ENCODE measurements around the gene CKB.
"Not testable (repeated sequence)": the region's sequence is repeated elsewhere in the genome, so short reads cannot be mapped to it uniquely, and the experiment has no call there.

Gene CKB

DNA sequence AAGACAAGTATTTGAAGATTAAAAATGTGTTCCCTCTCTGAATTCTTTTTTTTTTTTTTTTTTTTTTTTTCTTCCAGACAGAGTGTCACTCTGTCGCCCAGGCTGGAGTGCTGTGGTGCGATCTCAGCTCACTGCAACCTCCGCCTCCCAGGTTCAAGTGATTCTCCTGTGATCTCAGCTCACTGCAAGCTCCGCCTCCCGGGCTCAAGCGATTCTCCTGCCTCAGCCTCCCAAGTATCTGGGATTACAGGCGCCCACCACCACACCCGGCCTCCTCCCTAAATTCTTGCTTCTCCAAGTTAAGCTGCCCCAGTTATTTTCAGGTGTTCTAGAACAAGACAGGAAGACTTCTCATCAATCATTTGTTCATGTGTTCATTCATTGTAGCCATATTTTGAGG is 10.4 kb downstream of the CKB start:
- not testable (repeated sequence) for DNase-seq (ENCODE audit: low spot score)

DNA sequence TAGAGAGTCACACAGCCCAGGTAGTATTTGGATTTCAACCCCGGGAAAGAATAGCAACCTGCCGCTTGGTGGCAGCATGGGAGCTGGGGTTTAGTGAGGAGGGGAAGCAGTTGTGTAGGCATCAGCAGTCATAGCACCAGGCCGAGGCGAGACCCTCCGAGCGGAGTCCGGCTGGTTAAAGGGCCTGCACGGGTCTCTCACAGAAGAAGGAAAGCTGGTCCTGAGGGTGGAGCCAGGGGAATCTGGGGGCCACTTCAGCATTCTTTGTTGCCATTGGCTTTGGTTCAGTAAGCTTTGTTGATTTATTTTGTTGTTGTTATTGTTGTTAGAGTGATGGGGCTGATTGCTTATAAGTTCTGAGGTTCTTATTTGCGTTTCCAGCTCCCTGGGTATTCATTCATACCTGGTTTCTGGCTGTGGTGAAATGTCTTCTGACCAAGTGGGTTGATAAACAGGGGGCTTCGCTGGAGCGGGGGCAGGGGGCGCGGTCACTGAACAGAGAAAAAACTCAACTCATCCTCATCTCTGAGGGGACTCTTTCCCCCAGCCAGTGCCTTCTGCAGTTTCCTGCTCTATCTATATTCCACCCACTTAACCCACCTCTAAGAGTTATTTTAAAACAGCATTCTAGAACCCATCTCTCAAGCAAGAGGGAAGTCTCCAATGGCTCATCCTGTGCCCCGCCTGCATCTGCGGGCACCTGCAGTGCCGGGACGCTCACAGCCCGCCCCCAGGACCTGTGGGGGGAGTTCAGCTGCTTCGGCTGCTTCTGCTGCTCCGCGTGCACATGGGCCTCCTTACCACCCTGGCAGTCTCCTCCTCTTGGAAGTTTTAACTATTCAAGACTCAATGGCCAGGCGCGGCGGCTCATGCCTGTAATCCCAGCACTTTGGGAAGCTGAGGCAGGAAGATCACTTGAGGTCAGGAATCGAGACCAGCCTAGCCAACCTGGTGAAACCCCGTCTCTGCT is 11.6 kb downstream of the CKB start:
- DNase-seq (ENCODE audit: low spot score): peak; percentile 1

DNA sequence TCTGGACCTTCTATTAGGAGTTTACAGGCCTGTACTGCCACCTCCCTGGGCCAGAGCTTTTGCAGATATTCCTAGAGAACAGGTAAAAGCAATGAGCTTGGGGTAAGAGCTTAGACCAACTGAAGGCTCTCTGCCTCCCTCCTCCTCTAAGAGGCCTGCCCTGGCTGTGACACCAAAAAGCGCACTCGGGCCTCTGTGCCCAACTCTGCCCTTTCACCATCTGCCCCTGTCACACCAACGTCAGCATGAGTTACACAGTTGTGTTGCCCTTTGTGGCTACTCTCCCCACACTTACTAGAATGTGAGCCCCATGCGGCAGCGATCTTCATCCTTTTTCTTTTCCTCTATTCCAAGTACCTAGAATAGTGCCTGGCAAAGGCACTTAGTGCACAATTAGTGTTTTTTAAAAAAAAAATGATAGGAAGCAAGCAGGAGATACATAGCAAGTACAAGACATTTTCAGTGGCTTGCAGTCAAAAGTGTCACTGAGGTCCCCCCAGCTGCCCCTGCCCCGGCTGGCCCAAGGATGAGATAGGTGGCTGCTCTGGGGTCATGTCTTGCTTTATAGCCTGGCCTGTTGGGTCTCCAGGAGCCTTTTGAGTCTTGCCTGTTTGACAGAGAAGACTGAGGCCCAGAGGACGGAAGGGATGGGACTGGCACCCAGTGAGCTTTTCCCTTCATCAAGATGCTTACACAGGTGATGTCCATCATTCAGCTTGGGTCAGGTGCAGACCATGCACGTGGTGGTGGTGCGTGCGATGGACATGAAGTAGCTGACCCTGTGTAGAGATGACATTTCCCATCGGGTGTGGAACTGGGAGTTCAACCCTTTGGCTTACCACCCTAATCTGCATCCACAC is 12.5 kb downstream of the CKB start:
- DNase-seq (ENCODE audit: low spot score): peak; percentile 2

DNA sequence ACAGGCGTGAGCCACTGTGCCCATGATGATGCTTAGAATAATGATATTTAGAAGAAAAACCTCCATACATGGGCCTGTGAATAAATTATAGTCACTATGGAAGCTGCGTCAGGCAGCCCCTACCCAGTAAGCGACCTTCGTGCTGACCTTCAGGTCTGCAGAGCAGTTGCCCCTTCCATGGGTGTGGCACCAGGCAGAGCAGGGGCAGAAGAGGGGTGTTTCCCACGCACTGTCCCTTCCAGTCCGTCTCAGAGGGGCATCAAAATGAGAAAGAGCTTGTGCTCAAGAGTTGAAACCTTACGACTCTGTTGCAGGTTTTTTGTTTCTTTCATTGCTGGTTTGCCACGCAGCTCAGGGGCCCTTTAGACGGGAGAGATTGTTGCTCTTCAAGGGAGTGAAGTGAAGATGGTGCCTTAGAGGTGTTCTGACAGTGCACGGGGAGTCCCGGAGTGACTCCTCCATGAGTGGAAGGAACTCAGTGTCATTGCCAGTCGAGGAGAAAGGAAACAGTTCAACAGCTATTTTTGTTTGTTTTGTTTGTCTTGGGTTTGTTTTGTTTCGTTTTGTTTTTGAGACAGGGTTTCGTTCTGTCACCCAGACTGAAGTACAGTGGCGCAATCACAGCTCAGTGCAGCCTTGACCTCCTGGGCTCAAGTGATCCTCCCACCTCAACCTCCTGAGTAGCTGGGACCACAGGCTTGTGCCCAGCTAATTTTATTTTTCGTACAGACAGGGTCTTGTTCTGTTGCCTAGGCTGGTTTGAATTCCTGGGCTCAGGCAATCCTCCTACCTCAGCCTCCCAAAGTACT is 13.9 kb downstream of the CKB start:
- peak; percentile 1 for DNase-seq (ENCODE audit: low spot score)

DNA sequence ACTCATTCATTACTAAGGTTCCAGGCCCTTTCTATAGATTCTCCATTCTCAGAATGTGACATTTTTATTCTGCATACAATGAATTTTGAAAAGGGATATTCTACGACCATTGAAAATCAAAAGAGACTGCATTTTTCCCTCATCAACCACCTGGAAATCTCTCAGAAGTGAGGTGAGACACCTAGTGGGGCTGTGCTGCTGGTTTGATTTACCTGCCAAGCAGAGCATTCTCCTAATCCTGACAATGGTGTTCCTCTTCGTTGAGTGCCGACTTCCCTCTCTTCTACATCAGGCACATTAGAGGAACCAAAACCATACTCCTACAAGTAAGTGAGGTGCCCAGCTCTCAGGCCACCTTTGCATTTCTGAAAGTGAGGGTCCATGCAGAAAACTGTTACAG is 14.9 kb downstream of the CKB start:
- DNase-seq (ENCODE audit: low spot score): no peak

DNA sequence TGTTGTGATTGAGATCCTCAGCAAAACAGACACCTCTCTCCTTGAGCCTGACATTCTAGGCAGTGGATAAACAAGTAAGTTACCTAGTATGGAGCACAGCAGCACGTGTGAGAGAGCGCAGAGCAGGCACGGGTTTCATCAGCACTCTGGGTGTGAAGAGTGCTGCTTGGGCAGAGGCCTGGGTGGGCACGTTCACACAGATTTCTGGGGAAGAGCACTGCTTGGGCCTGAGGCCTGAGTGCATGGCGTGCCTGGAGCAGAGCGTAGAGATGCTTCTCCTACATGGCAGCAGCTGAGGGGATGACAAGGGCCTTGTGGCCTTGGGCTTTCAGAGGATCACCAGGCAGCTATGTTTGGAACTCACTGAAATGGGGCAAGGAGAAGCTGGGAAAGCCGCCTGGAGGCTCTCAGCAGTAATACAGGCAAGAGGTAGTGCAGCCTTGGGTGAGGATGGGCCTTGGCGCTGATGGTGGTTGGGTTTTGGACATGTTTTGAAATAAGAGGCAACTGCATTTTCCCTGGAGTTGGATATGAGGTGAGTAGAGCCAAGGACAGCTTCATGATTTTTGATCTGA is 17.6 kb downstream of the CKB start:
- peak; percentile 19 for DNase-seq (ENCODE audit: low spot score)

DNA sequence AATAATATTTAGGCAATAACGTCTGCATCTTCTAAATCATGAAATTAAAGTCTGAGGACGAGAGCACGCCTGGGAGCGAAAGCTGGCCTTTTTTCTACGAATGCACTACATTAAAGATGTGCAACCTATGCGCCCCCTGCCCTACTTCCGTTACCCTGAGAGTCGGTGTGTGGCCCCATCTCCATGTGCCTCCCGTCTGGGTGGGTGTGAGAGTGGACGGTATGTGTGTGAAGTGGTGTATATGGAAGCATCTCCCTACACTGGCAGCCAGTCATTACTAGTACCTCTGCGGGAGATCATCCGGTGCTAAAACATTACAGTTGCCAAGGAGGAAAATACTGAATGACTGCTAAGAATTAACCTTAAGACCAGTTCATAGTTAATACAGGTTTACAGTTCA is 19.3 kb downstream of the CKB start:
- DNase-seq (ENCODE audit: low spot score): peak; percentile 2

DNA sequence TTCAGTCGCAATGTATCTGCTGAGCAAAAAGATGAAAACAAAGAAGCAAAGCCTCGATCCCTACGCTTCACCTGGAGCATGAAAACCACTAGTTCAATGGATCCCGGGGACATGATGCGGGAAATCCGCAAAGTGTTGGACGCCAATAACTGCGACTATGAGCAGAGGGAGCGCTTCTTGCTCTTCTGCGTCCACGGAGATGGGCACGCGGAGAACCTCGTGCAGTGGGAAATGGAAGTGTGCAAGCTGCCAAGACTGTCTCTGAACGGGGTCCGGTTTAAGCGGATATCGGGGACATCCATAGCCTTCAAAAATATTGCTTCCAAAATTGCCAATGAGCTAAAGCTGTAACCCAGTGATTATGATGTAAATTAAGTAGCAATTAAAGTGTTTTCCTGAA is 19.8 kb downstream of the CKB start:
- DNase-seq (ENCODE audit: low spot score): no peak

DNA sequence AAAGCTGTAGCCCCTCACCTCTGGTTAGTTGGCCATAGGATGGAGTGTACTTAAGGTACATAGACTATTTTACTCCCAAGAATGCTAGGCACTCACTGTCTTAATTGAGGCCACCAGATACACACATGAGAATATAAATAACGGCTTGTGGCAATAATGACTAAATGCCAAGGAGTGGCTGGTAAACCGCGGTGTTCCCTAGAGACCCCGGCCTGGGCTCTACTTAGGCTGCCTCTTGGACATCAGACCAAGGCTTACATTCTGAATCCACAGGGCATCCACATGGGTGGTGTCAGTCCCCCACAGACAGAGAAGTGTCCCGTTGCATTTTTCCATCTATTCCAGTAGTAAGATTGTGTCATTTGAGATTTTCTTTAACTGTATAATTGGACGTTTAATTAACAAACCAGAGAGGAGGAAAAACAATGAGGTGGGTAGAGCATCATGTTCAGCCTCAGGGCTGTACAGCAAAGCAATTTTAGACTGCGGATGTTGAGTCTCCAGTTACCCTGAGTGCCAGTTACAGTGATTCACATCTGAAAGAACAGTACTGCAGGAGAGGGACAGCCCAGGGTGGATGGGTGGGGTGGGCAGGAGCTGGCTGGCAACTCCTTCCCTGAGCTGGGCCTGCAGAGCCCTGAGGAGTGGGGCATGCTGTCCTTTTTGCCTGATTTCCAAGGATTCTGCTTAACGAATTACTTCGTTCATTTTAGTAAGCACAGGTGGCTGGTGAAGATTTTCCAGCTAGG is 20.5 kb downstream of the CKB start:
- DNase-seq (ENCODE audit: low spot score): no peak

DNA sequence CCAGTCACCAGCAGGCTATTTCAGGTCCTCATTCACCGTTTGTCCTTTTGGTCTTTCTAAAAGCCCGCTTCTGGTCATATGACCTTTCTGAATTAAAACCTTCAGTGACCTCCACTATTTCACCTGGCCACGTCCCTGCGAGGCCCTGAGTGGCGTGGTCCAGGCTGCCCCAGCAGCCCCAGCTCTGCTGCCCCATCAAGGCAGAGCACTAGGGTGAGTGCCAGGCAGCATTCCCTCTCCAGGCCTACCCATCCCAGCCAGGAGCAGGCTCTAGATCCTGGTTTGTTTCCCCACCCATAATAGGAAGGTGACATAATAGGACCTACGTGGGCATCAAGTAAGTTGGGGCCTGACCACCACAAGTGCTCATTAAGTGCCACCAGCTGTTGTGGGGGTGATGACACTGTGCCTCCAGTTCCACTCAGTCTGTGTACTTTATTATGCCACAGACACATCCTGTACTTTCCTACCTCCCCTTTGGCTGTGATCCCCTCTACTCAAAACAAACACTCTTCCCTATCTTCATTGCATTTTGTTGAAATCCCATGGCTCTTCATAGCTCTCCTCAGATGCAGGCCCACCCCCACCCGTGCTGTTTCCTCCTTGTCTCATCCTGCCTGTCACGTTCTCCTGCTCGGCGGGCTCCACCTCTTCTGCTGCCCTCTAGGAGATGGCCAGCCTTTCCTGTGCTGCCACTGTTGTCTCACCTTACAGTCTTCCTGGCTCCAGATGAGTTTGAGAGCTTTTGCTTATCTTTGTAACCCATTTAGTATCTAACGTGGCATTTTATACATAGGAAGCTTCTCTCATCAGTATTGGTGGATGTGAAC is 21.4 kb downstream of the CKB start:
- DNase-seq (ENCODE audit: low spot score): no peak

DNA sequence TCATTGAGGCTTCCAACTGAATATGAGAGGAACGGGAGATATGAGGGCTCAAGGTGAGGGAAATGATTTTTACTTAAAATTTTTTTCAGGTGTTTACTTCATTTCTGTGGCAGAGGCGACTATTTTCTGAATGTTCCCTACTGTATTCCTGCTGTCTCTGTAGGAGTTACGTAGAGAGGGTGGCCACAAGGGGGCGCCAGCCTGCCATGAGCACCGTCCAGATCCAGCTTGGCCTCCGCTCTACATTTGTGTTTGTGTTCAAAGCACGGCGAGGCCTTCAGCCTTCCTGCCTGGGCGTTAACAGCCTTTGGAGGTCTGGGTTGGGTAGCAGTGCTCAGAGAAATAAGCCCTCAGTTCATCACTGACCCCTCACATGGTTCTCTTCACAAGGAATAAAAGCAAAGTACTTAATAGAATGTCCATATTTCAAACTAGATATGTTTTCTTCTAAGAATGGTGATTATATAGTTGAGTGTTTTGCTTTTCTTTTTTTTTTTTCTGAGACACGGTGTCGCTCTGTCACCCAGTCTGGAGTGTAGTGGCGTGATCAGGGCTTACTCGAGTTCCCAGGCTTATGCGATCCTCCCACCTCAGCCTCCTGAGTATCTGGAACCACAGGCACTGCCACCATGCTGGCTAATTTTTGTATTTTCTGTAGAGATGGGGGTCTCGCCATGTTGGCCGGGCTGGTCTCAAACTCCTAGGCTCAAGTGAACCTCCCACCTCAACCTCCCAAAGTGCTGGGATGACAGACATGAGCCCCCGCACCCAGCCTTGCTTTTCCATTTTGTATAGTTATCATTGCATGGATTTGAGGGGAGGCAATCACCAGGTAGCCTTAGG is 22.3 kb downstream of the CKB start:
- DNase-seq (ENCODE audit: low spot score): peak; percentile 75

DNA sequence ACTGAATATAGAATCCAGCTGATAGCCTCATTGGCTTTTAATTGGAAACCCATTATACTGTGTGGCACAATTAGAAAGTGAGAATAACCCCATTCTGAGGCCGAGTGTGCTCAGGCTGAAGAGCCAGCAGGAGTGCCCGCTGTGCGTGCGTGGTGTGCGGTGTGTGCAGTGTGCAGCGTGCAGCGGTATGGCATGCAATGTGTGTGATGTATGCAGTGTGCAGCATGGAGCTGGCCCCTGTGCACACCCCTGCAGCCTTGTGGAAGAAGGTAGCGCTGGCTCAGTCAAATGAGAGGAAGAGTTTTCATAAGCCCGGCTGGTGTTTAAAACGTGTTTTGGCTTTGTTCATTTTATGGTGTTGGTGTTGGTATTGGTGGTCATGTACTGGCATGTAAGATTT is 22.9 kb downstream of the CKB start:
- DNase-seq (ENCODE audit: low spot score): no peak

DNA sequence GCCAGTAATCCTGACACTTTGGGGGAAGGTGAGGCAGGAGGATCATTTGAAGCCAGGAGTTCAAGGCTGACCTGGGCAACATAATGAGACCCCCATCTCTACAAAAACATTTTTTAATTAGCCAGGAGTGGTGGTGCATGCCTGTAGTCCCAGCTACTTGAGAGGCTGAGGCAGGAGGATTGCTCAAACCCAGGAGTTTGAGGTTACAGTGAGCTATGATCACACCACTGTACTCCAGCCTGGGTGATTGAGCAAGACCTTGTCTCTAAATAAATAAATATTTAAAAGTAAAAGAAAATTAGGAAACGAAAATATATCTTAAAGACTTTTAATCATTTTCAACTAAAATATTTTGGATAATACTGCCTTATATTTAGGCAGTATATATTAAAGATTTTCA is 25.9 kb downstream of the CKB start:
- no peak for DNase-seq (ENCODE audit: low spot score)

DNA sequence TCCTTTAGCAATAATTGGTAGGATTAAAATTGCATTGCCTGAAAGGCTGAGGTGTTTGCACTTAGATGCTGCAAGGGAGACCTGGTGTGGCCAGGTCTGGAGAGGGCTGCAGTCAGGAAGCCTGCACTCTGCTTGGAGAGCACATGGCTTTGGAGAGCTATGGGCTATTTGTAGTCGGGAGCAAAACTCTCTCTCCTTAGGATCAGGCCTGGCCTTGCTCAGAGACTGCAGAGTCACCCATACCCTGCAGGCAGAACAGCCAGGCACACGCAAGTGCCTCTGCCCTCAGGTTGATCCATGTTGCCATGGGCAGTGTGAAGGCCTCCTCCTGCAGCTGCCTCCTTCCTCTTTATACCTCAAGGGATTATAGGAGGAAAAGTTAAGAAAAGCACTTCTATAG is 26.8 kb downstream of the CKB start:
- DNase-seq (ENCODE audit: low spot score): no peak

DNA sequence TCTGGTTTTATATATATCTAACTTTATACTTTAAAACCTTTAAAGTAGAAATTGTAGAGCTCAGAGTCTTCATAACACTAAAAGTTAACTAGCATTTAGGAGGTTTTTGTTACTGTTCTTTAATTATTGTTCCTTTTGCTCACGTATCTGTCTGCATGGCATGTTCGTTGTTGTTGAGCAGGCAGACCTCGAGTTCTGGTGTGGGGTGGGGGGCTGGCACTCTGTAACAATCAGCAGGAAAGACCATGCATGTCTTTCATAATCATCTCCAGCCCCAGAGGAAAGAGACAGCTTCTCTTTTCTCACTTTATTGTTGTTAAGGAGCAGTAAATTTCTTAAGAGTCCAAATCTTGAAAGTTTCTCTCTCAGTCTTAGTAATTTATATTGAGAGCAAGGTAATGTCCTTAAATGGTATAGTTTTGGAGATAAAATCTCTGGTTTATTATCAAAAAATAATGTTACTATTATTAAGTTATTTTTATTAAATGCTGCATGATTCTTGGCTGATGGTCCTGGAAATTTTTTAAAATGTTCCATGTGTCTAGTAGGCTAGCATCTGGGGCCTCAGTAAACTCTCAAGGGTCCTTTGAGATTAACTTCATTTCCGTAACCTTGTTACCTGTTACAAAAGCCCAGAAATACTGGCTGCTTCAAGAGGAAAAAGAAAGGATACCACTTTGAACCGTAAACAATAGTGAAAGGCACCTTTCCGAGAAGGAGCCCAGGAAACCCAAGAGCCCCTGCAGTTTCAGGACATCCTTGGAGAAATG is 30.3 kb downstream of the CKB start:
- DNase-seq (ENCODE audit: low spot score): no peak

DNA sequence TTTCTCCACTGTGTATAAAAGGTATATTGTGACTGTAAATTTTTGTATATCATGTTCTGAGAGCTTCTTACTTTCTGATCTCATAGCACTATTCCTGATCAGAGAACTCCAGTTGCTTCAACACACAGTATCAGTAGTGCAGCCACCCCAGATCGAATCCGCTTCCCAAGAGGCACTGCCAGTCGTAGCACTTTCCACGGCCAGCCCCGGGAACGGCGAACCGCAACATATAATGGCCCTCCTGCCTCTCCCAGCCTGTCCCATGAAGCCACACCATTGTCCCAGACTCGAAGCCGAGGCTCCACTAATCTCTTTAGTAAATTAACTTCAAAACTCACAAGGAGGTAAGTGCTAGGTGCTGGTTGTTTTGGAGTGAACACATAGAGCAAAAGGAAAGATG is 30.9 kb downstream of the CKB start:
- no peak for DNase-seq (ENCODE audit: low spot score)

DNA sequence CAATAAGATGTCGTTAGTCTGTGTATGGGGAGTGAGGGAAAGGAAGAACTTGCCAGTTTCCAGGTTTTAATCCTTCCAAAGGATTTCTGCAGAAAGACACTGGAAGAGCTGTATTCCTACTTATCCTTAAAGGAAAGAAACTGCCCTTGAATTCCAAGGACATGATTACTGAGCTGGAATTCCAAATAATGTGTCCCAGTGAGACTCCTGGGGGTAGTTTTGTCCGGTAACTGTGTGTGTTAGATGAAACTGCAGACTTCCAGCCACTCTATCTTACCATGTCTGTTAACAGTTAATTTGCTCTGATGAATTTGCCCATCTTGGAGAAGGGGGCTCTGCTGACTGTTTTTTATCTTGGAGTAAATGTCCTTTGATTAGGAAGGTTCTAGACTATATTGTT is 33.0 kb downstream of the CKB start:
- DNase-seq (ENCODE audit: low spot score): no peak

DNA sequence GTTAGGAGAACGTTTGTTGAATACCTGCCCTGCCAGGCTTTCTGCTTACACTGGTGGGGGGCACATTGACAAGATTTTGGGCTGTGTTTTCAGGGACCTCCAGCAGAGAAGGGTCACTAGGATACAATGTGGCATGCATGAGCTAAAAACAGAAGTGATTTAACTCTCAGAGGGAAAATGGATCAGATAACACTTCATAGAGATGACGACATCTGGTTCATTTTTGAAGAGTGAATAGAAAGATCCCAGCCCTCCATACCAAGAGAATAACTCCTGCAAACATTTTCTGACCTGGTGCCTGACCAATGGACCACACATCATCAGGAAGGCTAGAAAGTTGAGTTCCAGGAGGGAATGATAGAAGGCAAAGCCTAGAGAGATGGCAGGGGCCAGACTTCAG is 33.7 kb downstream of the CKB start:
- no peak for DNase-seq (ENCODE audit: low spot score)

DNA sequence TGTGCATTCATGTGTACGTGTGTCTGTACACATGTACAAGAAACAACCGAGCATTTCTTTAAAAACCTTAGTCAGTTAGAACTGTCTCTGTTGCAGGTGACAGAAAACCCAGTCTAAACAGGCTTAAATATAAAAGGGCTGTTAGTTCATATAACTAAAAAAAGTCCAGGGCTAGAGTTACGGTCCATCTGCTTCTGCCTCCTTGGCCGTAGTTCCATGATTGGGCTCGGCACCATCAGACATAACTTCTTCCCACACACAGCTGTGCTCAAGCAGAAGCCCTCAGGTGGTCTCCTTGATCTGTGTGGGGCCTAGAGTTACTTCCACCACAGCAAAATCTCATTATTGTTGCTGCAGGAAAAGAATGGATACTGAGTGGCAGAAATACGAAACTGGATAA is 34.6 kb downstream of the CKB start:
- no peak for DNase-seq (ENCODE audit: low spot score)

All from hepatic stellate cell (primary cell).